Lower lobe of right lung (tissue), 2 donors: ENCODE results near the gene ZFYVE26. TPM values are rescaled to one million over a fixed set of nuclear protein-coding genes. Genes with fewer than 3 reads are reported as not detected.
A peak's percentile ranks its signal among the peaks of the same experiment; 100 is the strongest.

Source experiments
- ATAC-seq, 2 donors: fragments of 200-7000 bp; cut with Tn5 transposase; one replicate each; pipeline ENCODE4 v1.9.1; 2020 to 2022; ENCODE audit warnings: mild to moderate bottlenecking in 2 of 2, moderate library complexity in 2 of 2
- DNase-seq: peaks from one replicate; pipeline ENCODE4 v3.0.0-alpha.2; 2020
- H3K27ac ChIP-seq: fragments of 200-600 bp; one replicate; pipeline ENCODE4 v1.8.0; 2022
- H3K27me3 ChIP-seq: fragments of 200-600 bp; one replicate; pipeline ENCODE4 v1.8.0; 2022; ENCODE audit warnings: low read depth
- H3K36me3 ChIP-seq: fragments of 200-600 bp; one replicate; pipeline ENCODE4 v1.8.0; 2022; ENCODE audit warnings: mild to moderate bottlenecking
- H3K4me1 ChIP-seq: fragments of 200-600 bp; one replicate; pipeline ENCODE4 v1.8.0; 2022
- H3K4me3 ChIP-seq: fragments of 200-600 bp; one replicate; pipeline ENCODE4 v1.8.0; 2022; ENCODE audit warnings: mild to moderate bottlenecking
- H3K9me3 ChIP-seq: fragments of 200-600 bp; one replicate; pipeline ENCODE4 v1.8.0; 2022
- CTCF ChIP-seq: fragments of 200-600 bp; IDR thresholded peaks from one replicate; pipeline ENCODE4 v1.8.0; 2022; ENCODE audit warnings: antibody characterized with exemption, mild to moderate bottlenecking
- intact Hi-C: fragments of 100-400 bp; cut with DNase I; formaldehyde crosslinking; loops from one replicate; pipeline ENCODE4 v1.11.0; 2022
- total RNA-seq: library from RNA; stranded (reverse); fragmentation: NEBNext Ultra II Directional; extraction: Animal tissue kit (Norgen Biotek cat#: 25700); gene quantifications from one replicate; pipeline ENCODE4 v1.2.1, GENCODE V29; 2021
- donor health status: DM: no; HTN: yes; CAD: no; lungs with severe emphysema.

The ZFYVE26 gene
- total RNA-seq, 1 donor from 2014 or later = 56.7 TPM

- H3K36me3 ChIP-seq = no peaks in the 10 kb centered on the region
- H3K27ac ChIP-seq = peak overlapping the region; percentile 44
- TF ChIP-seq CTCF = no peak
- no peaks in the 10 kb centered on the region for H3K4me1 ChIP-seq
- peak; percentile 73 to 75 for ATAC-seq
- intact Hi-C loops = no loop called here
- no peak for DNase-seq
- no peaks in the 10 kb centered on the region for H3K27me3 ChIP-seq
- H3K4me3 ChIP-seq = no peak overlapping the region
- H3K9me3 ChIP-seq = peaks cover 3% of the 10 kb centered on the region
Observed at GRCh38 chr14:67853715-67854114, 37.3 kb upstream of the ZFYVE26 start.

GRCh38 chr14:67852926-67853604, 36.7 kb upstream of the ZFYVE26 start:
- Histone ChIP-seq H3K27me3 (no peaks in the 10 kb centered on the region), H3K36me3 (no peaks in the 10 kb centered on the region), H3K27ac (peak overlapping the region; percentile 44), H3K4me1 (no peaks in the 10 kb centered on the region), H3K9me3 (peaks cover 9% of the 10 kb centered on the region), H3K4me3 (no peak overlapping the region)
- no peak for TF ChIP-seq CTCF
- intact Hi-C loops = no loop called here
- no peak for DNase-seq
- peak; percentile 67 to 75 for ATAC-seq

GRCh38 chr14:67851785-67852410, 35.5 kb upstream of the ZFYVE26 start:
- no peak for DNase-seq
- intact Hi-C loops = no loop called here

GRCh38 chr14:67850066-67850830, 33.9 kb upstream of the ZFYVE26 start:
- no peaks in the 10 kb centered on the region for H3K4me1 ChIP-seq
- ATAC-seq (no peak), DNase-seq (no peak)
- no peaks in the 10 kb centered on the region for H3K27me3 ChIP-seq
- intact Hi-C loops = no loop called here
- H3K36me3 ChIP-seq = no peaks in the 10 kb centered on the region
- no peak overlapping the region for H3K4me3 ChIP-seq
- H3K9me3 ChIP-seq = peaks cover 9% of the 10 kb centered on the region
- no peak for TF ChIP-seq CTCF
- H3K27ac ChIP-seq = no peak overlapping the region

More at GRCh38 chr14:67851785-67852410, 35.5 kb upstream of the ZFYVE26 start:
- Histone ChIP-seq H3K4me3 (no peak overlapping the region), H3K27me3 (no peaks in the 10 kb centered on the region), H3K27ac (no peak overlapping the region), H3K9me3 (peaks cover 9% of the 10 kb centered on the region), H3K4me1 (no peaks in the 10 kb centered on the region), H3K36me3 (no peaks in the 10 kb centered on the region)
- ATAC-seq = peak in 1 of 2 donors; percentile 21
- no peak for TF ChIP-seq CTCF

- no peaks in the 10 kb centered on the region for H3K4me1 ChIP-seq
- H3K9me3 ChIP-seq = peaks cover 9% of the 10 kb centered on the region
- TF ChIP-seq CTCF = no peak
- H3K4me3 ChIP-seq = no peak overlapping the region
- intact Hi-C loops = loop anchor here (10.0 kb wide), 1 partner anchor 999 kb away; no protein-coding TSS in a partner anchor
- no peak for ATAC-seq
- DNase-seq = no peak
- H3K36me3 ChIP-seq = no peaks in the 10 kb centered on the region
- H3K27ac ChIP-seq = no peak overlapping the region
- no peaks in the 10 kb centered on the region for H3K27me3 ChIP-seq
Observed at GRCh38 chr14:67846029-67846610, 29.7 kb upstream of the ZFYVE26 start.
